Hepatocyte (in vitro differentiated cells): ENCODE results near the gene SPEG. TPM values are rescaled to one million over a fixed set of nuclear protein-coding genes. Genes with fewer than 3 reads are reported as not detected.

Experiments
- DNase-seq: peaks from one replicate; pipeline ENCODE4 v3.0.0-alpha.2; 2016; ENCODE audit warnings: low spot score
- H2AFZ ChIP-seq: fragments of 200-600 bp; sonication (generic); 2 replicates; pipeline ENCODE4 v1.6.0; 2016; ENCODE audit warnings: antibody characterized with exemption, mild to moderate bottlenecking
- H3K27ac ChIP-seq: fragments of 200-600 bp; sonication (generic); 2 replicates; pipeline ENCODE4 v1.5.1; 2016; ENCODE audit warnings: mild to moderate bottlenecking
- H3K27me3 ChIP-seq: fragments of 200-600 bp; sonication (generic); 2 replicates; pipeline ENCODE4 v1.6.1; 2016
- H3K36me3 ChIP-seq: fragments of 200-600 bp; sonication (generic); replicated peaks from 2 replicates; pipeline ENCODE4 v1.5.1; 2016; ENCODE audit warnings: low read depth; ENCODE audit not compliant: insufficient read depth
- H3K4me1 ChIP-seq: fragments of 200-600 bp; sonication (generic); 2 replicates; pipeline ENCODE4 v1.5.1; 2016; ENCODE audit warnings: mild to moderate bottlenecking, moderate library complexity; ENCODE audit not compliant: insufficient read depth
- H3K4me2 ChIP-seq: fragments of 200-600 bp; sonication (generic); 2 replicates; pipeline ENCODE4 v1.6.0; 2016
- H3K4me3 ChIP-seq: fragments of 200-600 bp; sonication (generic); 2 replicates; pipeline ENCODE4 v1.5.1; 2016; ENCODE audit warnings: mild to moderate bottlenecking
- H3K79me2 ChIP-seq: fragments of 200-600 bp; sonication (generic); 2 replicates; pipeline ENCODE4 v1.6.0; 2017; ENCODE audit warnings: mild to moderate bottlenecking
- H3K9me2 ChIP-seq: fragments of 200-600 bp; sonication (generic); replicated peaks from 2 replicates; pipeline ENCODE4 v1.6.0; 2017; ENCODE audit warnings: mild to moderate bottlenecking; ENCODE audit not compliant: insufficient read depth
- H3K9me3 ChIP-seq: fragments of 200-600 bp; sonication (generic); 2 replicates; pipeline ENCODE4 v1.5.1; 2016; ENCODE audit warnings: low read depth, mild to moderate bottlenecking
- H4K20me1 ChIP-seq: fragments of 200-600 bp; sonication (generic); 2 replicates; pipeline ENCODE4 v1.6.0; 2016; ENCODE audit warnings: mild to moderate bottlenecking; ENCODE audit not compliant: insufficient read depth, poor library complexity, severe bottlenecking
- CTCF ChIP-seq: fragments of 200-600 bp; sonication (generic); IDR thresholded peaks from 2 replicates; pipeline ENCODE4 v1.5.1; 2016; ENCODE audit warnings: antibody characterized with exemption, mild to moderate bottlenecking; ENCODE audit not compliant: poor library complexity
- EZH2 ChIP-seq: fragments of 200-600 bp; sonication (generic); IDR thresholded peaks from 2 replicates; pipeline ENCODE4 v1.6.1; 2016; ENCODE audit warnings: antibody characterized with exemption, mild to moderate bottlenecking, borderline replicate concordance
- EZH2phosphoT487 ChIP-seq: fragments of 200-600 bp; sonication (generic); IDR thresholded peaks from one replicate; pipeline ENCODE4 v1.6.1; 2018; ENCODE audit warnings: antibody characterized with exemption, mild to moderate bottlenecking, low read depth, moderate library complexity; ENCODE audit not compliant: unreplicated experiment, severe bottlenecking
- WGBS: methylation state at CpG from one replicate; pipeline ENCODE4 v1.1.6; 2016; ENCODE audit warnings: low lambda C conversion rate; ENCODE audit errors: missing lambda C conversion rate; 5-methylcytosine and 5-hydroxymethylcytosine counted together
- polyA plus RNA-seq: library from polyadenylated mRNA; unstranded; fragments of >200 nt; fragmentation: Nextera tagmentation; extraction: Ambion mirVana; gene quantifications from 2 replicates; pipeline ENCODE4 v1.2.1, GENCODE V29; 2016
- total RNA-seq: library from RNA; depleted of rRNA; stranded (reverse); fragments of >200 nt; gene quantifications from 2 replicates; pipeline ENCODE4 v1.2.3, GENCODE V29; 2014

SPEG gene
- total RNA-seq (21.1 and 21.6 TPM in 2 replicates), polyA plus RNA-seq (35.8 and 40.0 TPM in 2 replicates)

GRCh38 chr2:219434718-219435525 is at the start of gene SPEG:
Gene SPEG (plus strand): TSS chr2:219434843. CDS start chr2:219434978, 135 bp downstream.
- Histone ChIP-seq H3K9me3 (no peaks in the 10 kb centered on the region), H3K4me1 (peaks cover 15% of the 10 kb centered on the region), H3K27me3 (peaks cover 23% of the 10 kb centered on the region), H3K4me3 (no peak within 1 kb of the TSS), H2AFZ (peak within 1 kb of the TSS; percentile 45), H4K20me1 (no peaks in the 10 kb centered on the region), H3K9me2 (no peaks in the 10 kb centered on the region), H3K36me3 (no peaks in the 10 kb centered on the region), H3K4me2 (peak within 1 kb of the TSS; percentile 79), H3K79me2 (no peaks in the 10 kb centered on the region), H3K27ac (no peak within 1 kb of the TSS)
- DNase-seq, result no peak
- 20% methylated on average over 42 of the region's 77 CpGs for WGBS
- TF ChIP-seq EZH2 (peak; percentile 50), EZH2phosphoT487 (no peak)

- Histone ChIP-seq H3K9me2 (no peaks in the 10 kb centered on the region), H2AFZ (no peak overlapping the region), H3K4me2 (no peak overlapping the region), H3K4me1 (peaks cover 13% of the 10 kb centered on the region), H3K9me3 (no peaks in the 10 kb centered on the region), H3K27me3 (no peaks in the 10 kb centered on the region), H3K4me3 (no peak overlapping the region), H4K20me1 (peaks cover 2% of the 10 kb centered on the region), H3K79me2 (peaks cover 7% of the 10 kb centered on the region), H3K27ac (no peak overlapping the region), H3K36me3 (no peaks in the 10 kb centered on the region)
- 80% methylated on average over 2 of the region's 2 CpGs for WGBS
- no peak for TF ChIP-seq EZH2phosphoT487
- TF ChIP-seq EZH2, result no peak
- TF ChIP-seq CTCF, result no peak
- no peak for DNase-seq
Observed at GRCh38 chr2:219384859-219385258, 49.8 kb upstream of the SPEG start.

- peaks cover 7% of the 10 kb centered on the region for H3K79me2 ChIP-seq
- no peaks in the 10 kb centered on the region for H3K9me3 ChIP-seq
- no peak for TF ChIP-seq EZH2
- no peak for TF ChIP-seq EZH2phosphoT487
- TF ChIP-seq CTCF, result no peak
- H3K4me3 ChIP-seq, result no peak overlapping the region
- WGBS, result 98% methylated on average over 19 of the region's 19 CpGs
- H3K27ac ChIP-seq, result no peak overlapping the region
- H4K20me1 ChIP-seq, result peaks cover 2% of the 10 kb centered on the region
- H3K9me2 ChIP-seq, result no peaks in the 10 kb centered on the region
- H2AFZ ChIP-seq, result no peak overlapping the region
- H3K36me3 ChIP-seq, result no peaks in the 10 kb centered on the region
- H3K4me1 ChIP-seq, result peaks cover 13% of the 10 kb centered on the region
- DNase-seq, result no peak
- peak overlapping the region; percentile 83 for H3K4me2 ChIP-seq
- H3K27me3 ChIP-seq, result no peaks in the 10 kb centered on the region
Observed at GRCh38 chr2:219385958-219386520, 48.6 kb upstream of the SPEG start.
